Dendritic cell treated with granulocyte-macrophage colony-stimulating factor and Interleukin-4, amounts not matched to agents 40 ng/mL and 50 ng/mL, for 4 days (primary cell): ENCODE results near the gene TDRD7.

ENCODE experiments used
- H3K27ac Mint-ChIP-seq: one replicate; pipeline ENCODE4 v1.8.0; 2022; ENCODE audit warnings: mild to moderate bottlenecking, mixed read lengths
- H3K27me3 Mint-ChIP-seq: one replicate; pipeline ENCODE4 v1.8.0; 2022; ENCODE audit warnings: mild to moderate bottlenecking, mixed read lengths
- H3K36me3 Mint-ChIP-seq: one replicate; pipeline ENCODE4 v1.8.0; 2022; ENCODE audit warnings: low read depth, mixed read lengths
- H3K4me1 Mint-ChIP-seq: one replicate; pipeline ENCODE4 v1.8.0; 2022; ENCODE audit warnings: low read depth, mixed read lengths
- H3K4me3 Mint-ChIP-seq: one replicate; pipeline ENCODE4 v1.8.0; 2022; ENCODE audit warnings: mild to moderate bottlenecking, moderate library complexity, mixed read lengths
- H3K9me3 Mint-ChIP-seq: one replicate; pipeline ENCODE4 v1.8.0; 2022; ENCODE audit warnings: mixed read lengths
- intact Hi-C: fragments of 100-400 bp; cut with micrococcal nuclease; formaldehyde crosslinking; loops from one replicate; pipeline ENCODE4 v1.15.0; 2022

Gene TDRD7

GRCh38 chr9:97505845-97506244 lies 93.9 kb downstream of the TDRD7 start:
- Mint-ChIP-seq H3K36me3 (no peaks in the 10 kb centered on the region), H3K27ac (no peak overlapping the region), H3K27me3 (peaks cover 34% of the 10 kb centered on the region), H3K4me1 (peaks cover 17% of the 10 kb centered on the region), H3K9me3 (no peaks in the 10 kb centered on the region), H3K4me3 (no peak overlapping the region)
- intact Hi-C loops = no loop called here

DNA sequence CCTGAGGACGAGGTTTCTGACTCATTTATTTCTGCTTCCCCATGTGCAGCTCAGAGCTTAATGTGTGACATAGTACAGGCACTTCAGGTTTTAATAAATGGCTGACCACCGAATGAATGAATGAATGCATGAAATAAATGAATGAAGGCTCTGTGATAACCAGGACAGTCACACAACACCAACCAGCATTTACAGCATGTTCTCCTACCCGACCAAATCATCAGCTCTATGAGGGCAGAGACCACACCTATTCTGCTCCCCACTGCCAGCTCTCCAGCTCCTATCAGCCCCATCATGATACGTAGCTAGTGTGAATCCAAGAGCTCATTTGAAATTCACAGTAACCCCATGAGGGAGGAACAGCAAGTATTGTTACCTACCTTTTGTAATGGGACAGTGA lies 94.4 kb downstream of the TDRD7 start:
- Mint-ChIP-seq H3K4me1 (peaks cover 22% of the 10 kb centered on the region), H3K27me3 (peaks cover 29% of the 10 kb centered on the region), H3K9me3 (no peaks in the 10 kb centered on the region), H3K27ac (no peak overlapping the region), H3K36me3 (no peaks in the 10 kb centered on the region), H3K4me3 (no peak overlapping the region)
- intact Hi-C loops = no loop called here

- Mint-ChIP-seq H3K27me3 (peaks cover 29% of the 10 kb centered on the region), H3K36me3 (no peaks in the 10 kb centered on the region), H3K27ac (no peak overlapping the region), H3K4me1 (peaks cover 25% of the 10 kb centered on the region), H3K9me3 (no peaks in the 10 kb centered on the region), H3K4me3 (no peak overlapping the region)
- intact Hi-C loops = no loop called here
These were observed 94.9 kb downstream of the TDRD7 start for GRCh38 chr9:97506787-97507186.

DNA sequence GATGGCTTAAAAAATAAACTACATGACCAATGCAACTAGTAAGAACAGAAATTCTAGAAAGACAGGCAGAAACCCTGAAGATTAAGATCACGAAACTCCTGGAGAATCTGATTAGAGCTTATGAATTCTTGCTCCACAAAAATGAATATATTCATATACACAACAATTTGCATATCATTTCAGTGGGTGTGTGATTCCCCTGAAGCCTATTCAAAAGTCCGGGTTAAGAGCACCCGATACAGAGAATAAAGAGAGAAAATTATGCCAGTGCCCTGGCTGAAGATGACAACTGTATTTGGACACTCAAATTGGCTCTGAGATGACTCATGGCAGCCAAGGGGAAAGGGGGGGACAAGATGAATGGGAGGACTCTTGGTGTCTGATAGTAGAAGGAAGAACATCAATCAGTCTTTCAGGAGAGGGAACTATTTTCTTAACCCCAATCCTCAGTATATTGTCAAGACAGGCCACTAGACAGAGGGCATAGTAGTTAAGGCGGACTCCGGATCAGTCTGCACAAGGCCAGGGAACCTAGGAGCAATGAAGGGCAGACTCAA lies 95.6 kb downstream of the TDRD7 start:
- Mint-ChIP-seq H3K9me3 (no peaks in the 10 kb centered on the region), H3K27me3 (peaks cover 24% of the 10 kb centered on the region), H3K4me1 (peaks cover 20% of the 10 kb centered on the region), H3K4me3 (no peak overlapping the region), H3K27ac (no peak overlapping the region), H3K36me3 (no peaks in the 10 kb centered on the region)
- intact Hi-C loops = no loop called here

DNA sequence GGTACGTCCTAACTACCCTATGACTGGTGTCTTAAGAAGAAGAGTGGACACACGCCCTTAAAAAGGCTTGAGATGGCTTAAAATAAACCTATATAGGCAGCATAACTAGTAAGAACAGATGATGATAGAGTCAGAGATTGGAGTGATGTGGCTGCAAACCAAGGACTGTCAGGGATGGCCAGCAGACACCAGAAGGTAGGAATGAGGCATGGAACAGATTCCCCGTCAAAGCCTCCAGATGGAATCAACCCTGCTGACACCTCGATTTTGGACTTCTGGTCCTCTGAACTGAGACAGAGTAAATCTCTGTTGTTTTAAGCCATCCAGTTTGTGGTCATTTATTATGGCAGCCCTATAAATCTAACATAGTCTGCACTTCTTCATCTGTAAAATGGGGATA lies 97.0 kb downstream of the TDRD7 start:
- intact Hi-C loops = no loop called here
- Mint-ChIP-seq H3K27me3 (peaks cover 10% of the 10 kb centered on the region), H3K9me3 (no peaks in the 10 kb centered on the region), H3K4me3 (no peak overlapping the region), H3K36me3 (no peaks in the 10 kb centered on the region), H3K4me1 (peaks cover 12% of the 10 kb centered on the region), H3K27ac (no peak overlapping the region)

DNA sequence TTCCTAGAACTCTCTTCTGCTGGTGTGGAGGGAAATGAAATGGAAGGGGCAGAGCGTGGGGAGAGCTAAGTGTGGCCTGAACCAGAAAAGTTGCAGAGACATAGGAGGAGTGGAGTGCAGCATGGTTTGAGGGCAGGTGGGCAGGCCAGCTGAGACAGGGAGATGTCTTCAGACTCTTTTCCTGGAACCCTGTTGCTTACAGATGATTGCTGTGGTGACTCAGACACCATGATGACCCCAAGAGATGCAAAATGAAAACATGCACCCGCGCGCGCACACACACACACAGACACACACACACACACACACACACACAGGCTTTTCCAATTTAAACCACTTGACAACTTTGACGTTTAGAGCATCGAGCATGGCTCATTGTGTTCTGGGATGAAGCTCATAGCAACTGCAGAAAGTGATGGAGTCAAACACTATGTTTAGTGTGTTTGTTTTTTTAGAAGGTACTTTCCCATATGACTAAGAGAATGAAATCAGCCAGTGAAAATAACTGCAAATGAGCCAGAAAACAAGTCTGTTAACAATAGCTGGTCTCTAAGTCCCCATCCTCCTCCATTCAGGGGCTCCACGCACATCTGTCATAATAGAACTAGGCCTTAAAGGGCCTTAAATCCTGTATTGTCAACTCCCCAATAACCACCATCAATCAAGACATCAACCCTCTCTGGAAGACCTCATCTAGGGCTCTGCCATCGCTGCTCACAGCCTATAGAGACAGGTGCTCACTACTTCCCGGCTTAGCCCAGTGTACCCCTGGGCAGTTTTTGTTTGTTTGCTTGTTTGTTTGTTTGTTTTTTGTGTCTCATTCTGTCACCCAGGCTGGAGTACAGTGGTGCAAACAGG lies 99.1 kb downstream of the TDRD7 start:
- Mint-ChIP-seq H3K27me3 (no peaks in the 10 kb centered on the region), H3K9me3 (no peaks in the 10 kb centered on the region), H3K27ac (no peak overlapping the region), H3K36me3 (no peaks in the 10 kb centered on the region), H3K4me1 (peaks cover 12% of the 10 kb centered on the region), H3K4me3 (no peak overlapping the region)
- intact Hi-C loops = no loop called here

DNA sequence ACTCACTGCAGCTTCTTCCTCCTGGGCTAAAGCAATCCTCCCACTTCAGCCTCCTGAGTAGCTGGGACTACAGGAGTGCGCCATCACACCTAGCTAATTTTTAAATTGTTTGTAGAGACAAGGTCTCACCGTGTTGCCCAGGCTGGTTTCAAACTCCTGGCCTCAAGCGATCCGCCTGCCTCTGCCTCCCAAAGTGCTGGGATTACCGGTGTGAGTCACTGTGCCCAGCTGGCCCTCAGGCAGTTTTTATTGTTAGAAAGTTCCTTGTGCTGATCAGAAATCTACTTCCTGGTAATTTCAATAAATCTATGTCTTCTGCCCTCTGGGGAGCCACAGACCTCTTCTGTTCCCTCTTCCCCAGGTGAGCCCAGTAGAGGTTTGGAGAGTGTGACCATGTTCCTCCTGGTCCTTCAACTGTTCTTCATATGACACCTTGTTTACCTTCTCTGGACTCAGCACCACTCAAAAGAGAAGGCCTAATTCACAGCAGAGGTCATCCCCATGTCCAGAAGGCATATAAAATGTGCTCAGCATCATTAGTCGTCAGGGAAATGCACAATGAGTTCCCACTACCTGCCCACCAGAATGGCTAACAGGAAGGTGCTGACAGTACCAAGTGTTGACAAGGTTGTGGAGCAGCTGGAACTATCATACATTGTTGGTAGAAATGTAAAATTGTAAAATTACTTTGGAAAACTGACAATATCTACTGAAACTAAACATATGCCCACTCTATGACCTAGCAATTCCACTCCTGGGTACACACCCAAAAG lies 99.9 kb downstream of the TDRD7 start:
- Mint-ChIP-seq H3K4me1 (peaks cover 12% of the 10 kb centered on the region), H3K9me3 (no peaks in the 10 kb centered on the region), H3K36me3 (no peaks in the 10 kb centered on the region), H3K4me3 (no peak overlapping the region), H3K27me3 (no peaks in the 10 kb centered on the region), H3K27ac (no peak overlapping the region)
- intact Hi-C loops = no loop called here

GRCh38 chr9:97512966-97513560 lies 101.2 kb downstream of the TDRD7 start:
- no peak overlapping the region for H3K27ac Mint-ChIP-seq
- peaks cover 12% of the 10 kb centered on the region for H3K4me1 Mint-ChIP-seq
- no peaks in the 10 kb centered on the region for H3K9me3 Mint-ChIP-seq
- intact Hi-C loops = no loop called here
- H3K4me3 Mint-ChIP-seq = no peak overlapping the region
- H3K27me3 Mint-ChIP-seq = peaks cover 10% of the 10 kb centered on the region
- no peaks in the 10 kb centered on the region for H3K36me3 Mint-ChIP-seq

DNA sequence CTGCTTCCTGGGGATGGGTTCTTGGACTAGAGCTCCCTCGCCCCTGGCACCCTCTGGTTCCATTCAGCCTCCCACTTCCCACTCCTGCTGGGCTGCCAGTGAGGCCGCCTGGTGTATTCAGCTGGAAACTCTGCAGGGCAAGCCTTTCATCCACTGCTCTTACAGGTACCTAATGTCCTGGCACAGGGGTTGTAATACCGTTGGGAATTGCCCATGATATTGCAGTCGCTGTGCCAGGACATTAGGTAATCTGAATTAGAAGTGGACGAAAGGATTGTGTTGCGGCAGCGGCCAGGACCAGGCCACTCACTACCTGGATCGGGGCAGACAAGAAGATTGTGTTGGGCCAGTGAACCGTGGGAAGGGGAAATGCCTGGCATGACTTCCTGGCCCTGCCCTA lies 102.6 kb downstream of the TDRD7 start:
- H3K4me1 Mint-ChIP-seq = peaks cover 12% of the 10 kb centered on the region
- H3K27me3 Mint-ChIP-seq = peaks cover 25% of the 10 kb centered on the region
- intact Hi-C loops = no loop called here
- no peaks in the 10 kb centered on the region for H3K9me3 Mint-ChIP-seq
- no peak overlapping the region for H3K27ac Mint-ChIP-seq
- H3K4me3 Mint-ChIP-seq = no peak overlapping the region
- H3K36me3 Mint-ChIP-seq = no peaks in the 10 kb centered on the region

DNA sequence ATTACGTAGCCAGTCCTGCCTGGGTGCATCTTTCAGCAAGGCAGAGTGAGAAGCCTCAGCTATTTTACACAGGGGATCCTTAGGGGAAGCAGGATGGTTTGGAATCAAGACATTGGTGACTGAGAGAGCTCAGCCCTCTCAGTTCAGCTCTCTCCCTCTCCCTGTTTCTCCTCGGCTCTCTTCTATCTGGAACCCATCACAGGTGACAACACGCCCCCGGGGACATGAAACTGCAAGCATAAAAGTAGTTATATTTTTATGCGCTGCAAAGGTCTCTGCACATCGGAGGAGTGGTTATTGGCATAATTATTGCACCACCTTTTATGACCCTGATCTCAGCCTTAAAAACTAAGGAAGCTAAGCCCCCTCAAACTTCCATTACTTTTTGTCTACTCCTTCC lies 103.8 kb downstream of the TDRD7 start:
- Mint-ChIP-seq H3K4me1 (peaks cover 10% of the 10 kb centered on the region), H3K36me3 (no peaks in the 10 kb centered on the region), H3K4me3 (no peak overlapping the region), H3K27me3 (peaks cover 29% of the 10 kb centered on the region), H3K27ac (no peak overlapping the region), H3K9me3 (no peaks in the 10 kb centered on the region)
- intact Hi-C loops = no loop called here

DNA sequence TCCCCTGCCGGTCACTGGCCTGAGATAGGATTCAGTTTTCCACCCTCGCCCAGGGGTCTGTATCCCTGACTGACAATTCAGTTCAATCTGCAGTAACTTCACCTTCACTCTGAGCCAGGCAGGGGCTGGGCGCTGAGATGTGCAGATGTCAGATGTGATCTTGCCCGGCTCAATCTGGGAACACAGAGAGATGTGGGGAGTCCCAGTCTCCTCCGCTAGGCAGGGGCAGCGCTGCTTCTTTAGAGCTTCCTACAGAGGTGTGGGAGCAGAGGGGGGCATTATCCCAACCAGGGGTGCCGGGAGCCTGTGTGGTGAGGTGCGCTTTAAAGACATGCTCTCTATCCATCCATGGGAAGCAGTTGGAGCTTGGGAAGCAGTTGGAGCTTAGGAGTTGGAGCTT lies 104.2 kb downstream of the TDRD7 start:
- Mint-ChIP-seq H3K36me3 (no peaks in the 10 kb centered on the region), H3K27ac (no peak overlapping the region), H3K4me1 (peaks cover 6% of the 10 kb centered on the region), H3K4me3 (no peak overlapping the region), H3K27me3 (peaks cover 29% of the 10 kb centered on the region), H3K9me3 (no peaks in the 10 kb centered on the region)
- intact Hi-C loops = no loop called here

DNA sequence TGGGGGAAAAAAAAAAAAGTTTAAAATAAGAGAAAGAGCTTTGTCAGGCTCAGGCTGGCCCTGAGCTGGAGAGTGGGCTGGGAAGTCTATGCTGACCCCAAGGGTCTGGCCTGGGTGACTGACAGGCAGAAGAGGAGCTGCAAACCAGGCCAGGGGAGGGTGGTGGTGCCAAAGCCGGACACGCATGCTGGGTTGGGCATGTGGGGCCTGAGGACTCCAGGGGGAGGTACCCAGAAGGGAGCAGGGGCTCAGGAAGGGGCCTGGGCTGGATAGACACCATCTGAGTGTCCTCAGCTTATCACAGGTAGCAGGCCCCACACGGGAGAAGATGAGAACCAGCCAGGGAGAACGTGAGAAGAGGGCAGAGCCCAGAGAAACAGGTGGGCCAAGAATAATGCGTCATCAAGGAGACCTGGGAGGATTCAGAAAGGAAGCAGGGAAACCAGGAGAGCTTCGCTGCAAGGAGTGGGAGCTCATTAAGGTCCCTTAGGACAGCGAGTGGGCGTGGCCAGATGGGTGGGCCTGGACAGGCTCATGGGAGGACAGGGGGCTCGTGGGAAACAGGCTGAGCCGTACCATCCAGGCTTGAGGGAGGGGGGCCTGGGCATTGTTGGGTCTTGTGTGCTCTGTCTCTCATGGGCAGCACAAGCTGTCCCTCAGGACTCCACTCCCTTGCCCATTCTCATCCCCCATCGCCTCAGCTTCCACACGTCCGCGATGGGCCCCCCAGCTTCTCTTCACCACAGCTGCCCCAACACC lies 105.6 kb downstream of the TDRD7 start:
- Mint-ChIP-seq H3K9me3 (no peaks in the 10 kb centered on the region), H3K36me3 (no peaks in the 10 kb centered on the region), H3K4me1 (no peaks in the 10 kb centered on the region), H3K4me3 (no peak overlapping the region), H3K27ac (no peak overlapping the region), H3K27me3 (peaks cover 29% of the 10 kb centered on the region)
- intact Hi-C loops = no loop called here

- H3K27me3 Mint-ChIP-seq = peaks cover 29% of the 10 kb centered on the region
- intact Hi-C loops = no loop called here
- H3K4me1 Mint-ChIP-seq = no peaks in the 10 kb centered on the region
These were observed 106.4 kb downstream of the TDRD7 start for GRCh38 chr9:97518166-97518908.

More at GRCh38 chr9:97518166-97518908, 106.4 kb downstream of the TDRD7 start:
- H3K27ac Mint-ChIP-seq = no peak overlapping the region
- H3K36me3 Mint-ChIP-seq = no peaks in the 10 kb centered on the region
- H3K9me3 Mint-ChIP-seq = no peaks in the 10 kb centered on the region
- H3K4me3 Mint-ChIP-seq = no peak overlapping the region
